WERI-Rb-1 (cell line): ENCODE measurements around the gene PBX2.

Experiments
- DNase-seq: peaks from one replicate; pipeline ENCODE4 v3.0.0-alpha.2; 2020
- H3K27ac ChIP-seq: fragments of 250-450 bp; sonication (Bioruptor Pico); 2 replicates; pipeline ENCODE4 v1.5.1; 2020; ENCODE audit warnings: mild to moderate bottlenecking, moderate library complexity
- H3K27me3 ChIP-seq: fragments of 250-450 bp; sonication (Bioruptor Pico); 2 replicates; pipeline ENCODE4 v1.5.1; 2021; ENCODE audit warnings: mild to moderate bottlenecking, low read depth, moderate library complexity; ENCODE audit not compliant: insufficient read depth, severe bottlenecking
- H3K36me3 ChIP-seq: fragments of 250-450 bp; sonication (Bioruptor Pico); 2 replicates; pipeline ENCODE4 v1.5.1; 2020; ENCODE audit warnings: mild to moderate bottlenecking, moderate library complexity
- H3K4me3 ChIP-seq: 2 replicates; pipeline ENCODE4 v1.5.1; 2011; ENCODE audit warnings: low read depth, mild to moderate bottlenecking, control low read depth, low read length
- H3K9me3 ChIP-seq: fragments of 250-450 bp; sonication (Bioruptor Pico); 2 replicates; pipeline ENCODE4 v1.5.1; 2021; ENCODE audit warnings: mild to moderate bottlenecking, moderate library complexity; ENCODE audit not compliant: severe bottlenecking
- TF ChIP-seq, protein P1 (sequence below): IDR thresholded peaks from 2 replicates; pipeline ENCODE4 v1.5.1; 2011; ENCODE audit warnings: low read depth, mild to moderate bottlenecking, control low read depth, inconsistent platforms, low read length

Gene PBX2

GRCh38 chr6:32210191-32210601 lies 20.2 kb upstream of the PBX2 start:
- H3K9me3 ChIP-seq, result no peaks in the 10 kb centered on the region
- no peaks in the 10 kb centered on the region for H3K36me3 ChIP-seq
- peaks cover 6% of the 10 kb centered on the region for H3K27me3 ChIP-seq
- no peak overlapping the region for H3K27ac ChIP-seq
- no peak for DNase-seq
- TF ChIP-seq, protein P1, sequence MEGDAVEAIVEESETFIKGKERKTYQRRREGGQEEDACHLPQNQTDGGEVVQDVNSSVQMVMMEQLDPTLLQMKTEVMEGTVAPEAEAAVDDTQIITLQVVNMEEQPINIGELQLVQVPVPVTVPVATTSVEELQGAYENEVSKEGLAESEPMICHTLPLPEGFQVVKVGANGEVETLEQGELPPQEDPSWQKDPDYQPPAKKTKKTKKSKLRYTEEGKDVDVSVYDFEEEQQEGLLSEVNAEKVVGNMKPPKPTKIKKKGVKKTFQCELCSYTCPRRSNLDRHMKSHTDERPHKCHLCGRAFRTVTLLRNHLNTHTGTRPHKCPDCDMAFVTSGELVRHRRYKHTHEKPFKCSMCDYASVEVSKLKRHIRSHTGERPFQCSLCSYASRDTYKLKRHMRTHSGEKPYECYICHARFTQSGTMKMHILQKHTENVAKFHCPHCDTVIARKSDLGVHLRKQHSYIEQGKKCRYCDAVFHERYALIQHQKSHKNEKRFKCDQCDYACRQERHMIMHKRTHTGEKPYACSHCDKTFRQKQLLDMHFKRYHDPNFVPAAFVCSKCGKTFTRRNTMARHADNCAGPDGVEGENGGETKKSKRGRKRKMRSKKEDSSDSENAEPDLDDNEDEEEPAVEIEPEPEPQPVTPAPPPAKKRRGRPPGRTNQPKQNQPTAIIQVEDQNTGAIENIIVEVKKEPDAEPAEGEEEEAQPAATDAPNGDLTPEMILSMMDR, result no peak
- no peak overlapping the region for H3K4me3 ChIP-seq

DNA sequence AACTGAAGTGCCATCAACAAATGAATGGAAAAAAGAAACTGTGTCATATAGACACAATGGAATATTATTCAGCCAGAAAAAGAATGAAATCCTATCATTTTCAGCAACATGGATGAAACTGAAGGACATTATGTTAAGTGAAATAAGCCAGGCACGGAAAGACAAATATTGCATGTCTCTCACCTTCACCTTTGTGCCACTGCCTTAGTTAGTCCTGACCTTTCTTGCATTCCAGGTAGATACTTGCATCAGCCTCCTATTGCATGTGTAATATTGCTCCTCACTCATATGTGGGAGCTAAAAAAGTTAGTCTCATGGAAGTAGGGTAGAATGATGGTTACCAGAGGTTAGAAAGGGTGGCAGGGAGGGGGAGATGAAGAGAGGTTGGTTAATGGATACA lies 19.0 kb upstream of the PBX2 start:
- Histone ChIP-seq H3K27me3 (no peaks in the 10 kb centered on the region), H3K9me3 (no peaks in the 10 kb centered on the region), H3K27ac (no peak overlapping the region), H3K36me3 (no peaks in the 10 kb centered on the region), H3K4me3 (no peak overlapping the region)
- TF ChIP-seq, protein P1, result no peak
- DNase-seq, result no peak

DNA sequence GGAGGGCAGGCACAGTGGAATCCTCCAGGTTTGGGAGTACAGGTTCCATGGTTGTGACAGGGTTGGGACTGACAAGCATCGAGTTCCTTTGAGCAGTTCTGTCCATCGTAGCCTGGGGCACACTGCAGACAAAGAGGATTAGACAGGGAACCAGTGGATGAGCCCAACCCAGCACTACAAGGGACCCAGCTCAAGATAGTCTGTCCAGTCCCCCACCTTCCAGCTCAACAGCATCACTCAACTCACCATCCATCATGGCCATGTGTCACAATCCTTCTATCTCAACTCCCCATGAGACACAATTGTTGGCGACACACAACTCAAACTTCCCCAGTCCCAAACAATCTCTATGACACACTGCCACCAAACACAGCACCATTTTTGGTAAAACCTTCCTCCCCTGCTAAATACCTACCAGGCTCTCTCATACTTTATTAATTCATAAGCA lies 14.3 kb upstream of the PBX2 start:
- TF ChIP-seq, protein P1, result no peak

DNA sequence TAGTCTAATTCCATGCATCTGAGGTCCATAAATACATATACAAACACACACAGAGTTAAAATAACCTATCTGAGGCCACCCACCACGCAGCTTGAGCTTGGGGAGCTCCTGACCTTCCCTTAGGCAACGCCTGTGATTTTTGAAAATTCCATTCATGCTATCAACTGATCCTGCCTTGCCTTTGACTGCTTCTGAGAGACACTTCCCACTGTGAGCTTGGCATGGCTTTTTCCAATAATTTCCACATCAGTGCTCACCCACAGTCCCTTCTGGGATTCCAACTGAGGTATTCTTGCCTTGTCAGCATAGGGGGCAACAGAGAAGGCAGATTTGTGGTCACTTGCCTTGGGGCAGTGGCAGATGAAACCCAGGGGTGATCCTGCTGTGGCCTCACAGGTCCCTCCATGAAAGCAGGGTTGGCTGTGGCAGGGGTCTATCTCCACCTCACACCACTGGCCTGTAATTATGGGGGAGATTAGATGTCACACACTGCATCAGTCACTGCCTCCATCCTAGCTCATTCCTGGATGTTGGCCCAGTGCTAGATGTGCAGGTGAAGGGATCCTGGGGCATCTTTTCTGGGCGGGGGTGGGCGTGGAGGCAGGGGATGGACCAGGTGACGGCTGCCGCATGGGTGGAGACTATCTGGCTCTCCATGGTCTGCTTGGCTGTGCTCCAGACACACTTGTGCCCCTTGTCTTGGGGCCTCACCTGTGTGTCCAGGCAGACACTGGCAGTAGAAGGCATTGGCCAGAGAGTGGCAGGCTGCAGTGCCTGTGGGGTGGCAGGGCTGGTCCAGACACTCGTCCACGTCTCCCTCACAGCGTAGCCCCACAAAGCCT lies 13.6 kb upstream of the PBX2 start:
- TF ChIP-seq, protein P1, result no peak
- Histone ChIP-seq H3K27me3 (no peaks in the 10 kb centered on the region), H3K27ac (no peak overlapping the region), H3K4me3 (no peak overlapping the region), H3K9me3 (no peaks in the 10 kb centered on the region), H3K36me3 (no peaks in the 10 kb centered on the region)
- no peak for DNase-seq

More for the DNA sequence above, 14.3 kb upstream of the PBX2 start:
- Histone ChIP-seq H3K4me3 (no peak overlapping the region), H3K36me3 (no peaks in the 10 kb centered on the region), H3K27me3 (no peaks in the 10 kb centered on the region), H3K27ac (no peak overlapping the region), H3K9me3 (no peaks in the 10 kb centered on the region)
- DNase-seq, result no peak

GRCh38 chr6:32202186-32202585 lies 12.2 kb upstream of the PBX2 start:
- Histone ChIP-seq H3K27ac (no peak overlapping the region), H3K27me3 (no peaks in the 10 kb centered on the region), H3K4me3 (no peak overlapping the region), H3K9me3 (no peaks in the 10 kb centered on the region), H3K36me3 (no peaks in the 10 kb centered on the region)
- DNase-seq, result no peak
- TF ChIP-seq, protein P1, result no peak
